Tibial nerve (tissue), 4 donors: ENCODE measurements around the gene DNMT3B. TPM values are rescaled to one million over a fixed set of nuclear protein-coding genes. Genes with fewer than 3 reads are reported as not detected.

Experiments used
- DNase-seq, 2 donors: peaks; one replicate each; pipeline ENCODE4 v3.0.0-alpha.2; 2019; ENCODE audit warnings: low spot score in 2 of 2
- H3K27ac ChIP-seq, 4 donors: fragments of 200-600 bp; sonication (generic) in 3 of 4; one replicate each; pipeline ENCODE4 v1.5.1; 2017 to 2019; ENCODE audit warnings: mild to moderate bottlenecking in 1 of 4
- H3K27me3 ChIP-seq, 2 donors: fragments of 200-600 bp; sonication (generic) in 1 of 2; one replicate each; pipeline versions ENCODE4 v1.5.1 to v1.6.0; 2017 to 2019
- H3K36me3 ChIP-seq, 3 donors: fragments of 200-600 bp; sonication (generic); one replicate each; pipeline ENCODE4 v1.5.1; 2018 to 2019
- H3K4me1 ChIP-seq, 4 donors: fragments of 200-600 bp; sonication (generic) in 3 of 4; one replicate each; pipeline ENCODE4 v1.5.1; 2017 to 2019
- H3K4me3 ChIP-seq, 4 donors: fragments of 200-600 bp; sonication (generic) in 3 of 4; one replicate each; pipeline ENCODE4 v1.5.1; 2017 to 2019; ENCODE audit warnings: mild to moderate bottlenecking in 1 of 4, moderate library complexity in 1 of 4
- H3K9me3 ChIP-seq, 4 donors: fragments of 200-600 bp; sonication (generic) in 3 of 4; one replicate each; pipeline ENCODE4 v1.5.1; 2017 to 2019
- CTCF ChIP-seq, 5 experiments: fragments of 200-600 bp in 3 of 5; fragments of 450-650 bp in 2 of 5; sonication (generic) in 3 of 5; IDR thresholded peaks; one replicate each; pipeline ENCODE4 v1.5.1; 2016 to 2019; ENCODE audit warnings: antibody characterized with exemption in 5 of 5, mild to moderate bottlenecking in 3 of 5, moderate library complexity in 2 of 5
- EP300 ChIP-seq, 2 donors: sonication (generic); formaldehyde crosslinking; IDR thresholded peaks; one replicate each; pipeline ENCODE4 v1.6.1; 2017; ENCODE audit warnings: antibody characterized with exemption in 2 of 2, mild to moderate bottlenecking in 1 of 2
- POLR2A ChIP-seq, 2 donors: fragments of 450-650 bp; IDR thresholded peaks; one replicate each; pipeline ENCODE4 v1.6.1; 2017; ENCODE audit warnings: antibody characterized with exemption in 2 of 2, mild to moderate bottlenecking in 2 of 2, moderate library complexity in 2 of 2
- WGBS, 2 donors: methylation state at CpG; one replicate each; pipeline ENCODE4 v1.1.5; 2018; 5-methylcytosine and 5-hydroxymethylcytosine counted together
- total RNA-seq, 4 donors: library from RNA; depleted of rRNA; stranded (reverse); fragments of >200 nt; gene quantifications; one replicate each; pipeline ENCODE4 v1.1.0, GENCODE V29; 2016

The DNMT3B gene
- total RNA-seq, 4 donors from 2014 or later: 1.0 to 1.5 (median 1.3) TPM

GRCh38 chr20:32848846-32849245 lies 86.7 kb downstream of the DNMT3B start:
- Histone ChIP-seq H3K27ac (no peak overlapping the region), H3K4me3 (no peak overlapping the region), H3K9me3 (no peaks in the 10 kb centered on the region), H3K4me1 (no peaks in the 10 kb centered on the region), H3K36me3 (peaks cover 0 to 89% (median 0%) of the 10 kb centered on the region in 3 donors), H3K27me3 (no peaks in the 10 kb centered on the region)
- DNase-seq: no peak
- TF ChIP-seq EP300 (IDR thresholded peaks at IDR 0.05) (no peak), POLR2A (IDR thresholded peaks at IDR 0.05) (no peak), CTCF (IDR thresholded peaks at IDR 0.05) (no peak)
- 85 to 86% methylated on average over 6 of the region's 6 CpGs for WGBS, 2 donors

GRCh38 chr20:32849577-32849976 lies 87.4 kb downstream of the DNMT3B start:
- H3K4me3 ChIP-seq: no peak overlapping the region
- H3K9me3 ChIP-seq: no peaks in the 10 kb centered on the region
- peaks cover 0 to 87% (median 0%) of the 10 kb centered on the region in 3 donors for H3K36me3 ChIP-seq
- H3K27me3 ChIP-seq: no peaks in the 10 kb centered on the region
- DNase-seq: no peak
- WGBS, 2 donors: 84 to 90% methylated on average over 6 of the region's 6 CpGs
- H3K27ac ChIP-seq: no peak overlapping the region
- H3K4me1 ChIP-seq: no peaks in the 10 kb centered on the region
- TF ChIP-seq EP300 (IDR thresholded peaks at IDR 0.05) (no peak), CTCF (IDR thresholded peaks at IDR 0.05) (no peak), POLR2A (IDR thresholded peaks at IDR 0.05) (no peak)

GRCh38 chr20:32855387-32855786 lies 93.2 kb downstream of the DNMT3B start:
- WGBS, 2 donors: 83 to 85% methylated on average over 7 of the region's 7 CpGs
- DNase-seq: no peak
- peaks cover 0 to 73% (median 0%) of the 10 kb centered on the region in 3 donors for H3K36me3 ChIP-seq
- TF ChIP-seq POLR2A (IDR thresholded peaks at IDR 0.05): no peak
- no peak for TF ChIP-seq CTCF (IDR thresholded peaks at IDR 0.05)
- TF ChIP-seq EP300 (IDR thresholded peaks at IDR 0.05): no peak
- H3K27me3 ChIP-seq: no peaks in the 10 kb centered on the region
- H3K9me3 ChIP-seq: no peaks in the 10 kb centered on the region
- no peaks in the 10 kb centered on the region for H3K4me1 ChIP-seq
- H3K27ac ChIP-seq: no peak overlapping the region
- H3K4me3 ChIP-seq: no peak overlapping the region

GRCh38 chr20:32858189-32858588 lies 96.0 kb downstream of the DNMT3B start:
- H3K4me3 ChIP-seq: no peak overlapping the region
- no peak for DNase-seq
- H3K4me1 ChIP-seq: no peaks in the 10 kb centered on the region
- H3K27me3 ChIP-seq: no peaks in the 10 kb centered on the region
- WGBS, 2 donors: 77 to 91% methylated on average over 2 of the region's 2 CpGs
- TF ChIP-seq POLR2A (IDR thresholded peaks at IDR 0.05): no peak
- no peak for TF ChIP-seq CTCF (IDR thresholded peaks at IDR 0.05)
- no peak for TF ChIP-seq EP300 (IDR thresholded peaks at IDR 0.05)
- H3K36me3 ChIP-seq: peaks cover 0 to 49% (median 0%) of the 10 kb centered on the region in 3 donors
- no peak overlapping the region for H3K27ac ChIP-seq
- no peaks in the 10 kb centered on the region for H3K9me3 ChIP-seq

Other genes with a start within 250 kb of the DNMT3B start
- 10 to 100 TPM; 11.5 to 22.3 (median 19.9) TPM for gene NOL4L, start 177.1 kb upstream of the DNMT3B start, total RNA-seq
- gene C20orf203, start 88.4 kb upstream of the DNMT3B start, total RNA-seq: under 1 TPM in 3 of 4 donors, not detected in 1; 0.44 to 0.60 (median 0.59) TPM
- 10 to 100 TPM; 14.1 to 33.2 (median 17.8) TPM for gene COMMD7, start 18.9 kb upstream of the DNMT3B start, total RNA-seq
- 10 to 100 TPM; 59.0 to 85.8 (median 79.9) TPM for gene MAPRE1, start 57.6 kb downstream of the DNMT3B start, total RNA-seq
- gene EFCAB8, start 96.5 kb downstream of the DNMT3B start, total RNA-seq: under 1 TPM in 2 of 4 donors, not detected in 2; 0.30 to 0.87 TPM
- not detected for gene SUN5, start 242.0 kb downstream of the DNMT3B start, total RNA-seq
- not detected for gene BPIFB2, start 245.3 kb downstream of the DNMT3B start, total RNA-seq